GM12875 (cell line): Measurements from ENCODE around the gene SSR3.

Source experiments
- H3K4me3 ChIP-seq: one replicate; pipeline ENCODE4 v1.5.1; 2011; ENCODE audit warnings: low read depth, low read length, control low read depth
- TF ChIP-seq, protein P1 (sequence below): IDR thresholded peaks from 2 replicates; pipeline ENCODE4 v1.5.1; 2011; ENCODE audit warnings: low read depth, mild to moderate bottlenecking, control low read depth, inconsistent platforms, low read length, moderate library complexity, borderline replicate concordance; ENCODE audit not compliant: insufficient read depth

Gene SSR3

DNA sequence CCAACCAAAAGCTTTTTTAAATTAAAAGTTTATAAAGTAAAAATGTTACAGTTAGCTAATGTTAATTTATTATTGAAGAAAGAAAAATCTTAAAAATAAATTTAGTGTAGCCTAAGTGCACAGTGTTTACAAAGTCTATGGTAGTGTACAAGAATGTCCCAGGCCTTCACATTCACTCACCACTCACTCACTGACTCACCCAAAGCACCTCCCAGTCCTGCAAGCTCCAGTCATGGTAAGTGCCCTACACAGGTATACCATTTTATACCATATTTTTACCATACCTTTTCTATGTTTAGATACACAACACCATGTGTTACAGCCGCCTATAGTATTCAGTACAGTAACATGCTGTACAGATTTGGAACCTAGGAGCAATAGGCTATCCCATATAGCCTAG, 29.1 kb downstream of the SSR3 start:
- TF ChIP-seq, protein P1, sequence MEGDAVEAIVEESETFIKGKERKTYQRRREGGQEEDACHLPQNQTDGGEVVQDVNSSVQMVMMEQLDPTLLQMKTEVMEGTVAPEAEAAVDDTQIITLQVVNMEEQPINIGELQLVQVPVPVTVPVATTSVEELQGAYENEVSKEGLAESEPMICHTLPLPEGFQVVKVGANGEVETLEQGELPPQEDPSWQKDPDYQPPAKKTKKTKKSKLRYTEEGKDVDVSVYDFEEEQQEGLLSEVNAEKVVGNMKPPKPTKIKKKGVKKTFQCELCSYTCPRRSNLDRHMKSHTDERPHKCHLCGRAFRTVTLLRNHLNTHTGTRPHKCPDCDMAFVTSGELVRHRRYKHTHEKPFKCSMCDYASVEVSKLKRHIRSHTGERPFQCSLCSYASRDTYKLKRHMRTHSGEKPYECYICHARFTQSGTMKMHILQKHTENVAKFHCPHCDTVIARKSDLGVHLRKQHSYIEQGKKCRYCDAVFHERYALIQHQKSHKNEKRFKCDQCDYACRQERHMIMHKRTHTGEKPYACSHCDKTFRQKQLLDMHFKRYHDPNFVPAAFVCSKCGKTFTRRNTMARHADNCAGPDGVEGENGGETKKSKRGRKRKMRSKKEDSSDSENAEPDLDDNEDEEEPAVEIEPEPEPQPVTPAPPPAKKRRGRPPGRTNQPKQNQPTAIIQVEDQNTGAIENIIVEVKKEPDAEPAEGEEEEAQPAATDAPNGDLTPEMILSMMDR = no peak

DNA sequence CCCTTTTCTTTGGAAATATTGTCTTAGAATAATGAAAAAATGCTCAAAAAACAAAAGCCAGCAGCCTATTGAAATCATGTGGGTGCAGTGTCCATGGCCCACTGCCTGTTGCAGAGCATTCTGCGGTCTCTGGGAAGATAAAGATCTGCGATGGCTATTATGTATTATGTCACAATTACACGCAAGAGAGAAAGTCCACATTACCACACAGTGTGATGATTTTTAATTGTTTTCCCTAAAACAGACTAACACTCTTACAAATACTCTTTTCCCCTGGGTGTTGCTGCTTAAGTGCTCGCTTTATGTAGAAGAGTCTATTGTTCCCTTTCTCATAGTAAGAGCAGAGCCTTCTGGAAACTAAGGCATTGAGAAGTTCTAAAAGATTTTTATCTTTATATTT, 32.2 kb downstream of the SSR3 start:
- TF ChIP-seq, protein P1 = no peak
- no peak overlapping the region for H3K4me3 ChIP-seq

More for the DNA sequence above, 29.1 kb downstream of the SSR3 start:
- H3K4me3 ChIP-seq = no peak overlapping the region

DNA sequence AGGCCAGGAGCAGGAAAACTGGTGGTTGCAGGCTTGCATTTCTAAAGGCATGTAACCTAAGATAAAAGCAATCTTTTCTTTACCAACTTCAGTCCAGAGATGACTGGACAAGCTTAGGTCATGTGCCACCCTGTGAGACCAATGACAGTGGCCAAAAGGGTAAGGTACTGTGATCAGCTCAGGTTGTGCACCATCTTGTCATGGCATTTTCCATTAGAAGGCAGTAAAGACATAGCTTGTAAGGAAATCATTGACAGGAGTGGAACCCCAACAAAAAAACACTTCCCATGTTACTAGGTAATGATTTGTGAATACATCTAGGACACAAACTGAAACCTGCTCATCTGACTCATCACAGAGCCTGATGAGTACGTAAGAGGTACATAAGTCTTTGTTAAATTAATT, 35.2 kb downstream of the SSR3 start:
- H3K4me3 ChIP-seq = no peak overlapping the region
- TF ChIP-seq, protein P1 = no peak

DNA sequence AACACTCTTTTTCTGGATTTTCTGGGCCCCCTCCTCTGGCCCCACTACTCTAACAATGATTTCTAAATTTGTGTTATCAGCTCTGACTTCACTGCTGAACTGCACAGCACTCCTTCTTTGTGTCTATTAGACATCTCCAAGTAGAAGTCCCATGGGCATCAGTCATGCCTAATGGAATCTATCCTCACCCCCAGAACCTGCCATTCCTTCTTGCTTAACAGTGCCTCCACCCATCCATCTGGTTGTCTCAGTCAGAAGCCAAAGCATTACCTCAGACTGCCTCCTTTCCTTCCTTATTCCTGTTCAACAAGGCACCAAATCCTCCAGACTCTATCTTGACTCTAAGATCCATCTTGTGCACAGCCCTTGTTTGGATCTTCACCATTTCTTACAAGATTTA, 36.2 kb downstream of the SSR3 start:
- H3K4me3 ChIP-seq = no peak overlapping the region
- TF ChIP-seq, protein P1 = no peak

DNA sequence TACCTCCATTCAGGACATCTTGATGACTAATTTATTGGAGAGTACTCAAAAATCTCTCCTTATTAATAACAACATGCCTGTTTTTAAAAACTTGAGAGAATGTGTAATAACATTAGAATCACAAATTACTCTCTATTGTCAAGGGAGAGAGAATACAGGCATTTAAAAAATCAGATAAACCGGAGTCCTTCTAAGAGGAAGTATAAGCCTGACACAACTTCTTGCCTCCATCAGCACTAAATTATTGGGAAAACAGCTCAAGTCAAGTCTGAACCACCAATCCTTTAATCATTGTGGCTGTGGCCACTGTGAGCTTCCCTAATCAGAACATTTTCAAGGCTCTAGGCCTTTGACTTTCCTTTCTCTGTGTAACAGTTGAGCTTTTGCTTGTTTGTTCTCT, 38.0 kb downstream of the SSR3 start:
- TF ChIP-seq, protein P1 = no peak
- no peak overlapping the region for H3K4me3 ChIP-seq

DNA sequence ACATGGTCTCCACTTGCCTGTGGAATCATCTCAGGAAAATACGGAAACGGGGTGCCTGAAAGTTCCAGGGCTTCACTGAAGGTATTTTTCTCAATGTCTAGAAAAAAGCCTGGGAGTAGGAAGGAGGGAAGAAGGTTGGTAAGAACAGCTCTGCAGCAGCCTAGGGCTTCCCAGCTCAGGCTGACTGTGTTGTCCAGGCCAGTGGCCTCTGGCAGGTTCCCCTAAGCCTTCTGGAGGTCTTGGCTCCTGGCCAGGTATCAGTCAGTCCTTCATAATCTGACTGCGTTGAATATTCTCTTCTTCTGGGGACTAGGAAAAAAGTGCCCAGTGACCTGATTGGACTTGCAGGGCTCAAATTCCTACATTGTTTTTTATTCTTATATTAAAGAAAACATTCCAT, 38.6 kb downstream of the SSR3 start:
- TF ChIP-seq, protein P1 = no peak
- H3K4me3 ChIP-seq = no peak overlapping the region

DNA sequence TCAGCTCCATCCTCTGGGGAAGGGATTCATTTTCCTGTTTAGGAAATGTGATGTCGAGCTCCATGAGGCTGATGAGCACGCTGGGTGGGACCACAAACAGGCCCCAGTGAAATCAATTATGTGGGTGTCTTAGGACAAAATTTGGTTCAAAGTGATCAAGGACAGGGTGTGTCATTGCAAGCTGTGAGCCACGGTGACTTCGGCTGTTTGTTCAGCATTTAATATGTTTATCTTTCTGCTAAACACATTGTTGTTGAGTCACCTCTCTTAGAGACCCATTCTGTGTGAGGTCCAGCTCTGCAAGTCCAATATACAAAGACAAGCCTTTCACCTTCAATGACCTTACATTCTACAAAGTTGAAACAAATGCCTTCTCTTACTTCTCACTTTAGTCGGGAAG, 41.3 kb downstream of the SSR3 start:
- no peak overlapping the region for H3K4me3 ChIP-seq
- TF ChIP-seq, protein P1 = no peak
